NCI-H226 (cell line): ENCODE measurements around the gene DIAPH2.
A peak's percentile ranks its signal among the peaks of the same experiment; 100 is the strongest.

ENCODE experiments used
- DNase-seq: peaks from one replicate; pipeline ENCODE4 v3.0.0-alpha.2; 2015

Gene DIAPH2

DNA sequence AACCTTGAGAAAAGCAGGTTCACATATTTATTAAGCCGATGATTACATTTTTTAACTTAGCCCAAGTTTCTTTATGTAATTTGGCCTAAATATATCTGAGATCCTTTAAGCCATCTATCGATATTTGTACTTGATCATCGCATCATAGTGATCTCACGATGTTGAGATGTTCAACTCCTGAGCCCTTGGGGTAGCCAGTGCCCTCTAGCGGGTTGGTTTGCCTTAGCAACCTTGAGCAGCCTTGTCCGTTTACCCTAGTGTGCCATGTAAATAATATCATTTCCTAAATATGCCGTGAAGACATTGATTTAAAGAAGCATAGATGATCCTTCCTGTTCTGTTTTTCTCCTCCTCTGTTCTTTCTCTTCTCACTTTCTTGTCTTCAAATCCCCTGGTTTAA, 631.3 kb downstream of the DIAPH2 start:
- DNase-seq = no peak

DNA sequence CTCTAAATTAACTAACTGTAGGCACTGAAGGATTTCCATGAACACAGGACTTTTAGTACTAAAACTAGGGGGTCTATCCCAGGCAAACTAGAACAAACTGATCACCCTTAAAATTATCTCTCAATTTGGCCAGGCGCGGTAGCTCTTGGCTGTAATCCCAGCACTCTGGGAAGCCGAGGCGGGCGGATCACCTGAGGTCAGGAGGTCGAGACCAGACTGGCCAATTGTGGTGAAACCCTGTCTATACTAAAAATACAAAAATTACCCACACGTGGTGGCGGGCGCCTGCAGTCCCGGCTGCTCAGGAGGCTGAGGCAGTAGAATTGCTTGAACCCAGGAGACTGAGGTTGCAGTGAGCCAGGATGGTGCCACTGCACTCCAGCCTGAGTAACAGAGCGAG, 635.7 kb downstream of the DIAPH2 start:
- no peak for DNase-seq

DNA sequence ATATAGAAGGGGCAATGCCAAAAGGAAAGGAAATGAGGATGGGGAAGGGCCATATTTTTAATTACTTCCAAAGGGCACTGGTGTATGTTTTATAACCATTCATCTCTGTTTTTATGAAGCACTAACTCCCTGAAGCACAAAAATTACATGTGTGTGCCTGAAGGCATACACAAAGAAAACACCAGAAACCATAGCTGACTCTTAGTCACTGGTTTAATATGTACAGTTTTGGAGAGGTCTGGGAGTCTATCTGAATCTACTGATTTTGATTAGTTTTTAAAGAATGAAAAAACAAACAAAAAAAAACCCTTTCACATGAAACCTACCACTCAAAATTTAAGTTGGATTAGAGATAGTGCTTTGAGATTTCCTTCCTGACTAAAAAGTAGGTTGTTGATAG, 637.8 kb downstream of the DIAPH2 start:
- DNase-seq = no peak

DNA sequence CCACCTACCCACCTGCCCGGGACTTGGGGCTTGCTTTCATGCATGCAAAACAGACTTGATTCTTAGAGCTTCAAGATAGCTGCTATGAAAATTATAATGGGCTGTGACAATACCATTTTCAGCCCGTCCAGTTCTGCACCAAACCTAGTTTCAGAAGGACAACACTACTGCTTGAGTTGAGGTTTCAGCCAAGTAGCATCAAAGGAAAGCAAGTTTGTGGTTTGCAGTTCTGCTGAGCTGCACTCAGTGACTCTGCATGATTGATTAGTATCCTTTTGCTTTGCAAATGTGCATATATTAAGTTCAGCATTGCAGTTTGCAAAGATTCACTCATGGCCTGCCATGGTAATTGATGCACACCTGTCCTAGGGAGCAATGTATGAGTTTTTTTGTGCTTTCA, 641.8 kb downstream of the DIAPH2 start:
- no peak for DNase-seq

DNA sequence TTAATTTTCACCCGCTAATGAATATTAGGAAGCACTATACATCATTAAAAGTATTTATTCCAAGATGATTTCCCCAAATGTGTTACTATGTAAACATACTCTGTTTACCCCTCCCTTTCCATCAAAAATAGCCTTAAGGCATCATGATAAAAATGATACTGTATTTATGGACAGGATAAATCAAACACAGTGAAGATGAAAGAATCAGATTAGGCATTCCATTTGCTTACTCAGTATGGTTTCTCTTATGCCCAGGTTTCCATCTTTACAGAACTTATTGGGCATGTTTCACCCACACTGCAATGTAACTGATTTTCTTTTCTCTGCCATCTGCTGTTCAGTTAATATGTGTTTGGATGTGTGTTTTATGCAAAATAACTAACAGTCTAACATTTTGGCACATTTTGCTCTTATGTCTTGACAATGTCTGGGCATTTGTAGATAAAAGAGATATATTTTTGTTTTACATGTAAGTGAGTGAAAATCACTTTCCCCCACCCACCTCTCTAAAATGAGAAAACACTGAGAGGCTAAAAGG, 644.3 kb downstream of the DIAPH2 start:
- DNase-seq = no peak

DNA sequence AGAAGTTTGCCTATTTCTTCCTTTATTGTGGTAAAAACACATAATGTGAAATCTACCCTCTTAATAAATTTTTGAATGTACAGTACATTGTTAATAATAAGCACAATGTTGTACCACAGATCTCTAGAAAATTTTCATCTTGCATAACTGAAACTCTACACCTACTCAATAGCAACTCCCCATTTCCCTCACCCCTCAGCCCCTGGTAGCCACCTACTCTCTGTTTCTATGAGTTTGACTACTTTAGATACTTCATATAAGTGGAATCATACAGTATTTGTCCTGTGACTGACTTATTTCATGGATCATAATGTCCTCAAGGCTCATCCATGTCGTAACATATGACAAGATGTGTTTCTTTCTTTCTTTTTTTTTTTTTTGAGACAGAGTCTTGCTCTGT, 645.5 kb downstream of the DIAPH2 start:
- DNase-seq = no peak

DNA sequence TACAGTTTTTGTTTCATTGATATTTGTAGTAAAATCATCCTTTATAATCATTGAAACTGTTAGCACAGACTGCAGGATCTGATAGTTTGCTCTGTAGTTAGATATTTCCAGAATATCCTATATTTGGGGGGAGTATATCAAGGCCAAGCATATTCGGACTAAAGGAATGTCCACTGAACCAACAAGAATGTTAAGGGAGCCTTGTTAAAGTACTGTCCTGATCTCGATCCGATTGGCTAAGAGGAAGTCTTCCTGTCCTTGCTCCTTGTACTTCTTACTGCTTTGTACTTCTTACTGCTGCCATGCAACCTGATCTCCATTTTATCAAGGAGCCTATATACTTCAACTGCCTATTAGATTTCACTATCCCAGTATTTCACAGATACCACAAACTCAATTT, 648.3 kb downstream of the DIAPH2 start:
- peak; percentile 23 for DNase-seq

DNA sequence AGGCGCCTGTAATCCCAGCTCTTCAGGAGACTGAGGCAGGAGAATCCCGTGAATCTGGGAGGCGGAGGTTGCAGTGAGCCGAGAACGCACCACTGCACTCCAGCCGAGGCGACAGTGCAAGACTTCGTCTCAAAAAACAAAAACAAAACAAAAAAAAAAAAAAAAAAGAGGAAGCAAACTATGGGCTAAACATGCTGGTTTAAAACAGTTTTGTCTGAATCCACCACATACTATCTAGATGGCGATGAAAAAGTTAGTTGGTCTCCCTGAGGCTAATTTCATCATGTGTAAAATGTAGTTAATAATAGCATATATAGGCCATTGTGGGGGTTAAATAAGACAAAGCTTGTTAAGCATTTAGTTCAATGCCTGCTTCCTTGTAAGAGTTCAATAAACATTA, 650.2 kb downstream of the DIAPH2 start:
- DNase-seq = no peak

DNA sequence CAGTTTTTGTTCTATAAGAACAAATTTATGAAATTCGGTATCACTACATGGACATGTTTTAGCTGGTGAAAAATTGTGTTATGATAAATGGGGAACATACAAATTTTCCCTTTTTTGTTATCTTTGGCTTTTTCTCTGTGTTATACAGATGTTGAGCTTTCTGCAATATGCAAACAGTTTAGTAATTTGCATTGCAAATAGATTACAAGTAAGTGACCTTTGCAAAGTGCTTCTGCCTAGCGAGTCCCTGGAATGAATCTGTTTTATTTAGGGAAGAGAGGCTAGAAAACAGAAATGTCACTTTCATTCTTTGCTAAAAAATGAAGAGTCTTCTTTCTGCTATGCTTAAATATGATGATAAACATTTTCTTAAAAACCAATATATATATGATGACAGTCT, 660.1 kb downstream of the DIAPH2 start:
- no peak for DNase-seq

DNA sequence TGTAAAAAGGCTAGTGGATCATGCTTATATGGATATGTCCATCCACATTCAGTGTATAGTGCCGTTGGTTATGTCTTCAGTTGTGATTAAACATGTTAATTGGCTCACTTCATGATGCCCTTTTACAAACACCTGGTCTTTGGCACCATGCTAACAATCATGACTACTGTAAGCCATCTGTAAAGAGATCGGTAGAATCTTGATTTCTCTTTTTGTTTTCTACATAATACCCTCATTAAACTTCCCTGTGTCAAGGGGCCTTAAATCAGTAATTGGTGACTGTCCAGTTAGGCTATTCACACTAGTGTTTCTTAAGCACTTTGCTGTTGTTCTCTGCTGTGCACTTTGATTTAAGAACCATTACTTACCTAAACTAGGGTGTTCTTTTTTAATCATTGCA, 674.3 kb downstream of the DIAPH2 start:
- no peak for DNase-seq

DNA sequence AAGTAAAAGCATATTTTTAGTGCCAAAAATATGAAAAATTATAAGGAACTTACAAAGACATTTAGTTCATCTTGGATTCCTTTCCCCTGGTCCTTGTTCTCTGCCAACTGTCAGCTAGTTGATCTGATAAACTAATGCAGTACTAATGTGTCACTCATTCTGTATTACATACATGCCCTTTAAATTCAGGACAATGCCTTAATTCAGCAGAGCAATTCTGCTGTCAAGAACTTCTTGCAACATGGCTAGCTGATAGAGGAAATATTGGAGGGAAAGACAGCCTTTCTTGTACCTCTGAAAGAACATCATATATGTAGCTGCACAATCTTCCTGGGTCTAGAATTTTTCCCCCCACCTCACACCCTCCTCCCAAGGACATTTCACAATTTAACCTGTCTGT, 679.2 kb downstream of the DIAPH2 start:
- no peak for DNase-seq

DNA sequence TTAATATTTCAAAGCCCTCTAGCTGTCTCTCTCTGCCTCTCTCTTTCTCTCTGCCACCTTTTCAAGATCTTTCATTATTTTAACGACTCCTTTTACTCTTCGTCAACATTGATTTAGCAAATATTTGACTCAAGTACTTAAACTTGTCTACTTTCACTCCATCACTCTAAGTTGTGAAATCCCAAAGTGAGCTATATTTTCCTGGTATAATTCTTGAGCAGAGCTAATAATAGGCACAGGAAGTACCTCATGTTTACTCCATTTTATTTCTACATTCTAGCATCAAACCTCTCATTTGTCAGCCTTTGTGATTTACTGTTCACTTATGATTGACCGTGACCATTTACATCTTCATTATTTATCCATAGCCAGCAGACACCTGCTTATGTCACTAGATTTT, 681.6 kb downstream of the DIAPH2 start:
- DNase-seq = no peak

DNA sequence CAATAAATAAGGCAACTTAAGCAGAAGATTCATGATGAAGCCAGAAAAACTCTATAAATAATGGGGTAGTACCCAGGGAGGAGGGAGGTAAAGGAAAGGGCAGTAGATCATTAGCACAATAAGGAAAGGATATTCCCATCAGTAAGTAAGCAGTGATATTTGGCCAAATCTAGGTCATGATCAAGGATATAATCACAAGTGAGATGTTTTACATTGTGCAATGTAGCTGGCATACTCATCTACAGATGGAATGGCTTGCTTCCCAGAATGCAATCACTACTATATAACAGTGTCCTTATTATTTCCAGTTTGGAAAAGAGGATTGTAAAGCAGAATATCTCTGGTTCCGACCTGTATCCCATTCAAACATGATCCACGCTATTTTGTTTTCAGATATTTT, 682.5 kb downstream of the DIAPH2 start:
- peak; percentile 1 for DNase-seq

DNA sequence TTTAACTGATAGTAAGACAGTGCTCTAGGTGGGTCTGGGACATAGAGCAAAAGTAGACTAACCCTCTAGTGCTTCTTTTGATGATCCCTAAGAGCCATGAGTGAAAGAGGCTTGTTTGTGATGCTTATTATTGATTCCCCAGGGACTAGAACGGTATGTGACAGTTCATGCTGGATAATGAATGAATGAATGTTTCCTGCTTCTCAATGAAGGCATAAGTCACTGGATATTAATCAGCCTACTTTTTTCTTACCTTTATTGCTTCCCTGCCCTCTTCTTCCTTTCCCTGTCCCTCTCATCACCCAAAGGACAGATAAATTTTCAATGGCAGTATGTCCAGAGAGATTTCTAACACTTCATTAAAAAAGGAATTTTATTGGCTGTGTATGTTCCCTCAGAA, 685.3 kb downstream of the DIAPH2 start:
- DNase-seq = no peak

DNA sequence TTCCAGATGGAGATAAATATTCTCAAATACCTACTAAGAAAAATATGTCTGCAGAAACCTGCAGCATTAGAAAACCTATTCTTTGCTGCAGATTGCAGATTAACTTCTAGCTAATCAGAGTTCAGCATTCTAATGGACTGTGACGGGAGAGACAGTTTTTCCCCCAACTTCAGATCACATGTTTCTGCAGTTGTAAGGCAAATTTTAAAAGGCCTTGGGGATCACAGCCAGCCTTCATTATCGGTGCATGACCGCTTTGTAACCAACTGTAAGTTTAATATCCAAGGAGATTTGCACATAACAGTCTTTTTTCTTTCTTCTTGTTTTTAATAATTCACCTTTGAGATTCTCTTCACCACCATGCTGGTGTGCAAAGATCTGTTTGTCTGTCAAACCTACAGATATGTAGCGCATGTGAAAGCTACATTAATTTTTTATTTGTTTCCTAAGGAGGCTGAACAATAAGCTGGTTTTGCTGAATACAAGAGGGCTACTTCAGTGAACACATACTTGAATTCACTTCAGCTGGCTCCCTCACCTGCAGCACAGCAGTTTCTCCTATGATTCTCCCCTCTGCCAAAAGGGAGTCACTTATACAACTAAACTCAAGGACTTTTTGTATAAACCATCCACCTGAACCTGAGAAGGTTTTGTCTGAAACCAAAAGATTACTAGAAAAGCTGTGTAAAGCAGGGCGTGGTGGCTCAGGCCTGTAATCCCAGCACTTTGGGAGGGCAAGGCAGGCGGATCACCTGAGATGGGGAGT, 687.5 kb downstream of the DIAPH2 start:
- DNase-seq = no peak

DNA sequence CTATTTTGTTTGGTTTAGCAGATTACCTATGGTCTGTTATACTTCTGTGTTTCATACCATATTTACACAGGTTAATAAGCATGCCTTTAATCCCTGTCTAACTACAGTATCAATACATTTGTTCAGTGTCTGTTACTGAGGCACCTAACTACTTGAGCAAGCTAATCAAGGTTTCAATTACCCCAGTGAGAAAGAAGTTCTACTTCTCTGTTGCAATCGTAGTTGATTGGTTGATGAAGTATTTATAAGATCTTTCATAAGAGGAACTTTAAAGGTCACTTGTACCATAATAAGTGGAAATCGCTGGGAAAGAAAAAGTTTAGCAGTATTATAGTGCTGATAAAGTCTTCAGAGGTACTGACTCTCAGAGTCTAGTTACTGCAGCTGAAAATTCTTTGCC, 689.6 kb downstream of the DIAPH2 start:
- DNase-seq = no peak

DNA sequence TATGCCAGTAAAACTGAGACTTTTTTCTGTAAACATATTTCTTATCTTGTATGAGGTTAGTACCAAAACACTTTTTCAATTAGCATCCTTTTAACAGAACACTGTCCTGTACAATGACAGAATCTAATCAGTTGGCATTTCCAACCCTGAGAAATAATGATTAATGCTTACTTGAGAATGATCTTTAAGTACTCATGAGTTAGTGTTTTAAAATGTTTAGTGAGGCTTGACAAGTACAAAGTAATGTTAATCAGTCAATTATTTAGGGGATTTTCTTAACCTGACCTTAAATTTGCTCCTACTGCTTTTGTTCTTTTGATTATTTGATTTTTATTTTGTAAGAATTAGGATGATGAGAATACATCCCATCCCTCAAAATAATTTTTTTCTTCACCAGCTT, 695.6 kb downstream of the DIAPH2 start:
- DNase-seq = no peak

DNA sequence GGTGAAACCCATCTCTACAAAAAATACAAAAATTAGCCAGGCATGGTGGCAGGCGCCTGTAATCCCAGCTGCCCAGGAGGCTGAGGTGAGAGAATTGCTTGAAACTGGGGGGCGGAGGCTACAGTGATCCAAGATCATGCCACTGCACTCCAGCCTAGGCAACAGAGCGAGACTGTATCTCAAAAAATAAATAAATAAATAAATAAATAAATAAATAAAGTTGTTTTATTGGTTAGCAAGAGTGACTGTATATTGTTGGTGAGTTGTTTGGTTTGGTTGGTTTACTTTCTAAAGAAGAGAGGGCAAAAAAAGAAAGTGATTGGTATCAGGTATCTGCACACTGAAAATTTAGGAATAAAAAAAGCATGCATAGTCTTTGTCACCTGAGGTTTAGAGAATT, 700.0 kb downstream of the DIAPH2 start:
- DNase-seq = no peak

DNA sequence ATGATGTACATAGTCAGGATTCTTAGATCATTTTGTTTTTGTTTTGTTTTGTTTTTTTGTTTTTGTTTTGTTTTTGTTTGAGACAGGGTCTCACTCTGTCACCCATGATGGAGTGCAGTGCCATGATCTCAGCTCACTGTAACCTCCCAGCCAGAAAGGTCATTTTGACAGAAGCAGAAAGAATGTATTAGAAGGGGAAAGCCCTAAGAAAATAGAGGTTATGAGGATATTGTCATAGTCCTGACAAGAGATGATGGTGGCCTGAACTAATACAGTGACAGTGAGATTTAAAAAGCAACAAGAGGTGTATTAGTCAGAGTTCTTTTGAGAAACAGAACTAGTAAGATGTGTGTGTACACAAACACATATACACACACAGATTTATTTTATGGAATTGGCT, 702.4 kb downstream of the DIAPH2 start:
- DNase-seq = no peak

DNA sequence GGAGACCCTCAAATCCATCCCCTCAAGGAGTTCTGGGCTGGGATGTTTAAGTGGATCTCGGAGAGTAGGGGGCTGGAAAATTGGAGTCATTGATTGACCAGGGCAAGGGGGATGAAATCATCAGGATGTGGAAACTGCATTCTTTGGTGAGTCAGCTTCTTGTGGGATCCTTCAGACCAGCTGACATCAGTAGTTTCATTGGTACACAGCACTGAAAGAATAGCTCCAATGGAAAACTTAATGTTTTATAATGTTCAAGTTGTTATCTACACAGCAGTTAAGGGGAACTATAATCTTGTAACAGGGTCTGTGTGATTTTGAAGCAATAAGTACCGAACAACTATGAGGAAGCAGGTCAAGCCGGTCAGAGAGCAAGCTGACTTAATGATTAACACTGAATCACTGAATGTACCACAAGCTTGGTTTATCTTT, 705.1 kb downstream of the DIAPH2 start:
- peak; percentile 70 for DNase-seq

DNA sequence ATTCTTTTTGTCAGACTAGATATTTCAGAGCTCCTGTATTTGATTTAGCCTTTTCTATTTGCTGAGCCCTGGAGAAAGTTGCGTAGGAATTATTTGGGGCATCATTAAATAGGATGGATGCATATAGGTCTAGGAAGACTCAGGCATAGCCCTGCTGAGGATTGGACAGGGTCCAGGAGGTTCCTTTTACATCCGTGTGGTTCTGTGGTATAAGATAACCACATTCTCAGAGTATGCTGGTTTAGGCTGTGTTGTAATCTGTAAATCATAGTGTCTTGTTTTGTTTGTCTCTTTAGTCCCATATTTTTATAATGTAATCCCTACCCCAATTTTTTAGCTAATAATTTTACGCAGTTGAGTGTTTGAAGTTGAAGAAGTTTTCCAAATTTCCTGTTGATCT, 712.7 kb downstream of the DIAPH2 start:
- peak; percentile 39 for DNase-seq

DNA sequence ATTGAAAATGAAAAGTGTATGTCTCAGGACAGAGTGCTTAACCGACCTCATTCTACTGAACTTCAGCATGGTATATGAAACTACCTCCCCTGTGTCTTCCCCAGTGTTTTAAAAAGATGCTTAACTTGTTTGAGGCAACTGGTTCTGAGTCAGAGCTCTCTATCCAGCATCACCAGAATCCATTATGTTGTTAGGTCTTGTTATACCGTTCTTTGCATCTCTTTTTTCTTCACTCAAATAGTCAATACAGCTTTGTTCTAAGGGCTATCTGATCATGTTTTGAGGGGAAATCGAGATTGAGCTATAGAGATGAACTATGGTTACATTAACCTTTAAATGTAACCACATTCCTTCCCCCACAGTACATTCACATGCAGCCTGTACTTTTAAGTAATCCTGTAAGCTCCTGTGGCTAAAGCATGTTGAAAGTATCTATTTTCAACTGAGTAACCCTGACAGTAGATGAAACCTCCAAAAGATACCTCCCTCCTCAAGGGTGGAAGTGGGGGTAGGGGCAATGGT, 713.4 kb downstream of the DIAPH2 start:
- DNase-seq = no peak

DNA sequence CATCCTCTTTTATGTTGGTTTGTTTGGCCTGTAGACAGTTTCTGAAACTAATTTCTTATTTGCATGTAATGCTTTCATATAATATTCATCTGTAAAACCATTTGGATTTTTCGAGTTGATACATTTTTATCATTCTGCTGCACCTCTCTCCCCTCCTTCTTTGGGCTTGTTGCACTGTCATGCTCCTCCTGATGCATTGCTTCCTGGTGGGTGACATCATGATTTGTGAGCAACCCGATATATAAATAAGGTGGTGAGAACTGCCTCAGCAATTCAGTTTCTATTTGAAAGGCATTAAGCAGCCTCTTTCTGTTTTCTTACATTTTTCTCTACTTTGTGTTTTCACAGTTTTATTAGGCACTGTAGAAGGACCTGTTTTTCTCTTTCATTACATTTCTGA, 714.8 kb downstream of the DIAPH2 start:
- peak; percentile 18 for DNase-seq

DNA sequence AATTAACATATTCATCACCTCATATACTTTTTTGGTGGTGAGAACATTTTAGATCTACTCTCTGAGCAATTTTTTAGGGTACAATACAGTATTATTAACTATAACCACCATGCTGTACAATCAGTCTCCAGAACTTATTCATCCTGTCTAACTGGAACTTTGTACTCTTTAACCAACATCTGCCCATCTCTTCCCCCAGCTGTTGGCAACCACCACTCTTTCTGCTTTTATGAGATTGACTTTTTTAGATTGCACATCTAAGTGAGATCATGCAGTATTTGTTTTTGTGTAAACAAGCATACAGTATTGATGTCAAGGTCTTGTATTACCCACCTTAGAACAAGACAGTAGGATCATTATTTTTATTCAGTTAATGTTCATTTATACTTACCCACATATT, 715.9 kb downstream of the DIAPH2 start:
- DNase-seq = no peak

DNA sequence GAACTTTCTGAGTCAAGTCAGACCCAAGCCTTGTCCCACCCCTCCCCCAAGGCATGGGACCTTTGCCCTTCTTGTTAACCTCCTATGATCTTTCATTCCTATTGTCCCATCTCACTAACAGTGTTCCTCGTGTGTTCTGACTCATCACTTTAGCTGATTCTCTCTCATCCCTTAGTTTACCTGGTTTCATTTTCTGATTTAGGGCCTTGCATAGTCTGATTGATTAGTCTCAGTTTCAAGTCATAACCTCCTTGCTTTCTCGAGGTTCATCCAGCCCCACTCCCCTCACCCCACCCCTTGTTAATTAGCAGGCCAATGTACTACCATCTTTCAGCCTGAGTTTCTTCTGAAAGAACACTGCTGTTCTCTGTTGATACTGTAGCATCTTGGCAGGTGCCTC, 716.5 kb downstream of the DIAPH2 start:
- no peak for DNase-seq
